GM12878 (cell line): Measurements from ENCODE around the gene ZNF808. TPM values are rescaled to one million over a fixed set of nuclear protein-coding genes. Genes with fewer than 3 reads are reported as not detected.

Experiments
- RAD51 ChIP-seq: fragments of 450-650 bp; IDR thresholded peaks from 2 replicates; pipeline ENCODE4 v1.6.1; 2016; ENCODE audit warnings: moderate library complexity, mild to moderate bottlenecking, inconsistent platforms
- RUNX3 ChIP-seq: IDR thresholded peaks from 2 replicates; pipeline ENCODE4 v1.6.1; 2012; ENCODE audit warnings: low read length, inconsistent platforms
- SP1 ChIP-seq: IDR thresholded peaks from one replicate; pipeline ENCODE4 v1.6.1; 2011; ENCODE audit warnings: low read depth, low read length
- SREBF2 ChIP-seq: IDR thresholded peaks from 2 replicates; pipeline ENCODE4 v1.6.1; 2012; ENCODE audit warnings: mild to moderate bottlenecking, low read length
- TARDBP ChIP-seq: IDR thresholded peaks from 2 replicates; pipeline ENCODE4 v1.6.1; 2016; ENCODE audit warnings: borderline replicate concordance
- WRNIP1 ChIP-seq: IDR thresholded peaks from 2 replicates; pipeline ENCODE4 v1.6.1; 2011; ENCODE audit warnings: low read depth, low read length, improper control_type of control experiment, borderline replicate concordance
- polyA plus RNA-seq, 11 experiments: library from polyadenylated mRNA; depleted of rRNA in 4 of 11; unstranded in 6 of 11; stranded (reverse) in 5 of 11; fragments of >200 nt; fragmentation: Nextera tagmentation in 4 of 11; fragmentation: Illumina TruSeq in 1 of 11; extraction: Ambion mirVana in 4 of 11; extraction: Trizol in 1 of 11; gene quantifications; 1 replicate in 1 of 11; 2 replicates in 10 of 11; pipeline versions ENCODE4 v1.2.1 to v1.2.3, GENCODE V29; 2011 to 2016; ENCODE audit warnings: inconsistent platforms in 2 of 11, missing spikeins in 2 of 11, low read depth in 1 of 11
- total RNA-seq, 4 experiments: library from RNA; depleted of rRNA in 3 of 4; stranded (reverse); fragments of >200 nt in 3 of 4; fragmentation: Illumina TruSeq in 1 of 4; extraction: Trizol in 1 of 4; gene quantifications; 2 replicates each; pipeline versions ENCODE4 v1.2.1 to v1.2.3, GENCODE V29; 2013 to 2021
- TF ChIP-seq, protein P1 (sequence below): fragments of 150-350 bp; IDR thresholded peaks from 2 replicates; pipeline ENCODE4 v1.6.1; 2016; ENCODE audit warnings: low read depth, low read length
- TF ChIP-seq, protein P2 (sequence below): fragments of 450-650 bp; IDR thresholded peaks from 2 replicates; pipeline ENCODE4 v1.6.1; 2017; ENCODE audit warnings: mild to moderate bottlenecking, moderate library complexity

Gene ZNF808
- total and polyA plus RNA-seq, 10 of the 15 experiments (the other 5 are each of a cell fraction or from before 2014, with no cell fraction given), result 2.1 to 20.2 (median 7.2) TPM

DNA sequence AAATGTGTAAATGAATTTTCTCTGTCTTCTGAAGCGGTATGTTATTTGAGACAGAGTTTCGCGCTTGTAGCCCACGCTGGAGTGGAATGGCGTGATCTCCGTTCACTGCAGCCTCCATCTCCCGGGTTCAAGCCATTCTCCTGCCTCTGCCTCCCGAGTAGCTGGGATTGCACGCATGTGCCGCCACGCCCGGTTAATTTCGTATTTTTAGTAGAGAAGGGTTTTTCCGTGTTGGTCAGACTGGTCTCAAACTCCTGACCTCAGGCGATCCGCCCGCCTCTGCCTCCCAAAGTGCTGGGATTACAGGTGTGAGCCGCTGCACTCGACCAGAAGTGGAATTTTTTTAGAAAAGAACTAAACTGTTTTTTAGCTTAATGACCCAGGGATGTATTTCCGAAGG lies 3.4 kb upstream of the ZNF808 start (continued):
- TF ChIP-seq RAD51 (no peak), WRNIP1 (no peak), SP1 (no peak), TARDBP (no peak), SREBF2 (no peak), RUNX3 (no peak)
- TF ChIP-seq, protein P1, sequence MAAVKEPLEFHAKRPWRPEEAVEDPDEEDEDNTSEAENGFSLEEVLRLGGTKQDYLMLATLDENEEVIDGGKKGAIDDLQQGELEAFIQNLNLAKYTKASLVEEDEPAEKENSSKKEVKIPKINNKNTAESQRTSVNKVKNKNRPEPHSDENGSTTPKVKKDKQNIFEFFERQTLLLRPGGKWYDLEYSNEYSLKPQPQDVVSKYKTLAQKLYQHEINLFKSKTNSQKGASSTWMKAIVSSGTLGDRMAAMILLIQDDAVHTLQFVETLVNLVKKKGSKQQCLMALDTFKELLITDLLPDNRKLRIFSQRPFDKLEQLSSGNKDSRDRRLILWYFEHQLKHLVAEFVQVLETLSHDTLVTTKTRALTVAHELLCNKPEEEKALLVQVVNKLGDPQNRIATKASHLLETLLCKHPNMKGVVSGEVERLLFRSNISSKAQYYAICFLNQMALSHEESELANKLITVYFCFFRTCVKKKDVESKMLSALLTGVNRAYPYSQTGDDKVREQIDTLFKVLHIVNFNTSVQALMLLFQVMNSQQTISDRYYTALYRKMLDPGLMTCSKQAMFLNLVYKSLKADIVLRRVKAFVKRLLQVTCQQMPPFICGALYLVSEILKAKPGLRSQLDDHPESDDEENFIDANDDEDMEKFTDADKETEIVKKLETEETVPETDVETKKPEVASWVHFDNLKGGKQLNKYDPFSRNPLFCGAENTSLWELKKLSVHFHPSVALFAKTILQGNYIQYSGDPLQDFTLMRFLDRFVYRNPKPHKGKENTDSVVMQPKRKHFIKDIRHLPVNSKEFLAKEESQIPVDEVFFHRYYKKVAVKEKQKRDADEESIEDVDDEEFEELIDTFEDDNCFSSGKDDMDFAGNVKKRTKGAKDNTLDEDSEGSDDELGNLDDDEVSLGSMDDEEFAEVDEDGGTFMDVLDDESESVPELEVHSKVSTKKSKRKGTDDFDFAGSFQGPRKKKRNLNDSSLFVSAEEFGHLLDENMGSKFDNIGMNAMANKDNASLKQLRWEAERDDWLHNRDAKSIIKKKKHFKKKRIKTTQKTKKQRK, result no peak
- TF ChIP-seq, protein P2, sequence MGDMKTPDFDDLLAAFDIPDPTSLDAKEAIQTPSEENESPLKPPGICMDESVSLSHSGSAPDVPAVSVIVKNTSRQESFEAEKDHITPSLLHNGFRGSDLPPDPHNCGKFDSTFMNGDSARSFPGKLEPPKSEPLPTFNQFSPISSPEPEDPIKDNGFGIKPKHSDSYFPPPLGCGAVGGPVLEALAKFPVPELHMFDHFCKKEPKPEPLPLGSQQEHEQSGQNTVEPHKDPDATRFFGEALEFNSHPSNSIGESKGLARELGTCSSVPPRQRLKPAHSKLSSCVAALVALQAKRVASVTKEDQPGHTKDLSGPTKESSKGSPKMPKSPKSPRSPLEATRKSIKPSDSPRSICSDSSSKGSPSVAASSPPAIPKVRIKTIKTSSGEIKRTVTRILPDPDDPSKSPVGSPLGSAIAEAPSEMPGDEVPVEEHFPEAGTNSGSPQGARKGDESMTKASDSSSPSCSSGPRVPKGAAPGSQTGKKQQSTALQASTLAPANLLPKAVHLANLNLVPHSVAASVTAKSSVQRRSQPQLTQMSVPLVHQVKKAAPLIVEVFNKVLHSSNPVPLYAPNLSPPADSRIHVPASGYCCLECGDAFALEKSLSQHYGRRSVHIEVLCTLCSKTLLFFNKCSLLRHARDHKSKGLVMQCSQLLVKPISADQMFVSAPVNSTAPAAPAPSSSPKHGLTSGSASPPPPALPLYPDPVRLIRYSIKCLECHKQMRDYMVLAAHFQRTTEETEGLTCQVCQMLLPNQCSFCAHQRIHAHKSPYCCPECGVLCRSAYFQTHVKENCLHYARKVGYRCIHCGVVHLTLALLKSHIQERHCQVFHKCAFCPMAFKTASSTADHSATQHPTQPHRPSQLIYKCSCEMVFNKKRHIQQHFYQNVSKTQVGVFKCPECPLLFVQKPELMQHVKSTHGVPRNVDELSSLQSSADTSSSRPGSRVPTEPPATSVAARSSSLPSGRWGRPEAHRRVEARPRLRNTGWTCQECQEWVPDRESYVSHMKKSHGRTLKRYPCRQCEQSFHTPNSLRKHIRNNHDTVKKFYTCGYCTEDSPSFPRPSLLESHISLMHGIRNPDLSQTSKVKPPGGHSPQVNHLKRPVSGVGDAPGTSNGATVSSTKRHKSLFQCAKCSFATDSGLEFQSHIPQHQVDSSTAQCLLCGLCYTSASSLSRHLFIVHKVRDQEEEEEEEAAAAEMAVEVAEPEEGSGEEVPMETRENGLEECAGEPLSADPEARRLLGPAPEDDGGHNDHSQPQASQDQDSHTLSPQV, result no peak
